DND-41 (cell line): Measurements from ENCODE around the gene TBC1D9.

Source experiments
- CTCF ChIP-seq: IDR thresholded peaks from 2 replicates; pipeline ENCODE4 v1.5.1; 2012; ENCODE audit warnings: borderline replicate concordance, low read length, moderate library complexity, mild to moderate bottlenecking; ENCODE audit not compliant: poor library complexity, severe bottlenecking; ENCODE audit errors: extremely low read depth
- EZH2 ChIP-seq: IDR thresholded peaks from 3 replicates; pipeline ENCODE4 v1.6.1; 2012; ENCODE audit warnings: borderline replicate concordance, low read depth, mild to moderate bottlenecking, moderate library complexity, low read length, inconsistent platforms; ENCODE audit not compliant: severe bottlenecking

- TF ChIP-seq EZH2 (no peak), CTCF (no peak)
Observed at GRCh38 chr4:140754918-140755773, 1.0 kb downstream of the TBC1D9 start.
